Stimulated activated CD8-positive, alpha-beta memory T cell treated with anti-CD3 and anti-CD28 coated beads, Interleukin-4, amount 100 ng/mL, for 1 hour (primary cell): ENCODE data around the gene SIL1.
"Not testable (repeated sequence)": the region's sequence is repeated elsewhere in the genome, so short reads cannot be mapped to it uniquely, and the experiment has no call there.

ENCODE experiments used
- DNase-seq, 2 donors: peaks; one replicate each; pipeline ENCODE4 v3.0.0-alpha.2; 2020; ENCODE audit warnings: low read depth in 2 of 2, low spot score in 1 of 2

The SIL1 gene

GRCh38 chr5:139113892-139114291 lies 84.3 kb downstream of the SIL1 start:
- DNase-seq, result no peak

GRCh38 chr5:139112362-139112761 lies 85.8 kb downstream of the SIL1 start:
- DNase-seq, result not testable (repeated sequence)

GRCh38 chr5:139110526-139111168 lies 87.5 kb downstream of the SIL1 start:
- DNase-seq, result no peak

GRCh38 chr5:139108063-139108824 lies 89.9 kb downstream of the SIL1 start:
- DNase-seq, result no peak

- no peak for DNase-seq
Measured at GRCh38 chr5:139105621-139106071, 92.5 kb downstream of the SIL1 start.

GRCh38 chr5:139104577-139105276 lies 93.4 kb downstream of the SIL1 start:
- DNase-seq, result no peak

GRCh38 chr5:139103762-139104161 lies 94.4 kb downstream of the SIL1 start:
- DNase-seq, result no peak

- no peak for DNase-seq
Measured at GRCh38 chr5:139100825-139101224, 97.3 kb downstream of the SIL1 start.

GRCh38 chr5:139094154-139095131 lies 103.7 kb downstream of the SIL1 start:
- DNase-seq, result no peak

- no peak for DNase-seq
Measured at GRCh38 chr5:139092741-139093343, 105.3 kb downstream of the SIL1 start.

- no peak for DNase-seq
Measured at GRCh38 chr5:139091439-139092156, 106.6 kb downstream of the SIL1 start.

GRCh38 chr5:139090581-139090980 lies 107.6 kb downstream of the SIL1 start:
- no peak for DNase-seq

- no peak for DNase-seq
Measured at GRCh38 chr5:139088024-139088423, 110.1 kb downstream of the SIL1 start.

GRCh38 chr5:139082813-139083498 lies 115.2 kb downstream of the SIL1 start:
- DNase-seq, result no peak

- no peak for DNase-seq
Measured at GRCh38 chr5:139079991-139080610, 118.1 kb downstream of the SIL1 start.

GRCh38 chr5:139079225-139079990 lies 118.8 kb downstream of the SIL1 start:
- DNase-seq, result no peak

GRCh38 chr5:139078345-139078744 lies 119.8 kb downstream of the SIL1 start:
- no peak for DNase-seq

GRCh38 chr5:139077899-139078298 lies 120.3 kb downstream of the SIL1 start:
- no peak for DNase-seq
